Left ventricle myocardium inferior (tissue), 1 donor: Measurements from ENCODE around the gene PRKG2. TPM values are rescaled to one million over a fixed set of nuclear protein-coding genes. Genes with fewer than 3 reads are reported as not detected.

Experiments
- DNase-seq: peaks from one replicate; pipeline ENCODE4 v3.0.0-alpha.2; 2020
- H3K27ac ChIP-seq: fragments of 200-600 bp; replicated peaks from 2 replicates; pipeline ENCODE4 v1.8.0; 2021
- H3K27me3 ChIP-seq: fragments of 200-600 bp; 2 replicates; pipeline ENCODE4 v1.8.0; 2021; ENCODE audit warnings: low read depth
- H3K36me3 ChIP-seq: fragments of 200-600 bp; 2 replicates; pipeline ENCODE4 v1.8.0; 2021
- H3K4me1 ChIP-seq: fragments of 200-600 bp; 2 replicates; pipeline ENCODE4 v1.8.0; 2021
- H3K4me3 ChIP-seq: fragments of 200-600 bp; 2 replicates; pipeline ENCODE4 v1.8.0; 2021; ENCODE audit warnings: mild to moderate bottlenecking, moderate library complexity
- H3K9me3 ChIP-seq: fragments of 200-600 bp; replicated peaks from 2 replicates; pipeline ENCODE4 v1.8.0; 2021
- CTCF ChIP-seq: fragments of 200-600 bp; IDR thresholded peaks from 2 replicates; pipeline ENCODE4 v1.8.0; 2021; ENCODE audit warnings: antibody characterized with exemption, mild to moderate bottlenecking, borderline replicate concordance
- intact Hi-C: fragments of 100-400 bp; cut with micrococcal nuclease; formaldehyde crosslinking; loops from one replicate; pipeline ENCODE4 v1.11.0; 2022
- total RNA-seq: library from RNA; stranded (reverse); fragmentation: NEBNext Ultra II Directional; extraction: Animal tissue kit (Norgen Biotek cat#: 25700); gene quantifications from one replicate; pipeline ENCODE4 v1.2.1, GENCODE V29; 2021
- donor health status: DM: no; HTN: yes; CAD: no; lungs with severe emphysema.

PRKG2 gene
- total RNA-seq, 1 donor from 2014 or later, result 0.74 TPM

GRCh38 chr4:81049907-81050306 lies 165.1 kb downstream of the PRKG2 start:
- H3K27ac ChIP-seq, result no peak overlapping the region
- peaks cover 14% of the 10 kb centered on the region for H3K4me1 ChIP-seq

GRCh38 chr4:81049330-81049729 lies 165.7 kb downstream of the PRKG2 start:
- Histone ChIP-seq H3K36me3 (no peaks in the 10 kb centered on the region), H3K27ac (no peak overlapping the region), H3K4me1 (peaks cover 14% of the 10 kb centered on the region), H3K4me3 (no peak overlapping the region), H3K27me3 (peaks cover 21% of the 10 kb centered on the region), H3K9me3 (no peaks in the 10 kb centered on the region)
- intact Hi-C loops, result no loop called here
- no peak for TF ChIP-seq CTCF
- no peak for DNase-seq

More at GRCh38 chr4:81049907-81050306, 165.1 kb downstream of the PRKG2 start:
- intact Hi-C loops, result loop anchor here (10.0 kb wide), 1 partner anchor 685 kb away; no protein-coding TSS in a partner anchor
- TF ChIP-seq CTCF, result no peak
- Histone ChIP-seq H3K36me3 (no peaks in the 10 kb centered on the region), H3K27me3 (peaks cover 15% of the 10 kb centered on the region), H3K4me3 (no peak overlapping the region), H3K9me3 (no peaks in the 10 kb centered on the region)
- DNase-seq, result no peak

DNA sequence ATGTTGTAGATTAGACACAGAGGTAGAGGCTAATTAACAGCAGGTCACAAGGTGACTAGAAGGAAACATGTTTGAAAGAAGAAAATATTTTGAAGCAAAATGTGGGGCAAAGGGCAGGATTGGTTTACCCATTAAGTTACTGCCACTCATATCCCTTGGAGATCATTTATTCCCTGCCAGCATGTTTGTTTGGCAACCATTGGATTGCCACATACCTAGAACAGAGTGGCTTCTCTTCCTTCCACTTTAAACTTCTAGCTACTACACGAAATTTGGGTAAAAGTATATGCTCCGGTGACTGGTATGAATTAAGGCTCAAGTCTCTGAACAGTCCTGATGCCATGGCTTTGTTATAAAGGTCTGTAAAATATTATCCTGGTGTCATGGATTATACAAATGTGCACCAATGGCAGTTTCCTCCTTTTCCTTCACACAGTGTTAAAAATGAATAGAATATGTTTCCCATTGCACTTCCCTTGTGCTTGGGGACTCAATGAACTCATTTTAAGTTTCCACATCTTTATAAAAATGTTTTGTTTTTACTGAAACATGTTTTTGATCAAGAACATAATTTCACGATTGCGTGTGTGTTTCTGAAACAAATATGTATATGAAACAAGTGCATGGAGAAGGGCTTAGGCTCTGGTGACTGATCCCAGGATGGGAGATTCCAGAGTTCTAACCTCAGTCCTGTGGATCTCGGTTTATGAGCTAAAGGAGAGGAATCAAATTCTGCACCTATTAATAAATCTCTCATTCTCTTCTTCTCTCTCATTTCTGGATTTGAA lies 172.2 kb downstream of the PRKG2 start:
- H3K4me1 ChIP-seq, result no peaks in the 10 kb centered on the region
- no peak for DNase-seq
- peaks cover 40% of the 10 kb centered on the region for H3K27me3 ChIP-seq
- no peak overlapping the region for H3K27ac ChIP-seq
- TF ChIP-seq CTCF, result no peak
- H3K9me3 ChIP-seq, result no peaks in the 10 kb centered on the region
- no peak overlapping the region for H3K4me3 ChIP-seq
- intact Hi-C loops, result no loop called here
- H3K36me3 ChIP-seq, result no peaks in the 10 kb centered on the region

- H3K36me3 ChIP-seq, result no peaks in the 10 kb centered on the region
- H3K9me3 ChIP-seq, result no peaks in the 10 kb centered on the region
- intact Hi-C loops, result no loop called here
- H3K4me1 ChIP-seq, result no peaks in the 10 kb centered on the region
- H3K27me3 ChIP-seq, result peaks cover 36% of the 10 kb centered on the region
- H3K4me3 ChIP-seq, result no peak overlapping the region
- TF ChIP-seq CTCF, result peak; percentile 62
- no peak for DNase-seq
- H3K27ac ChIP-seq, result no peak overlapping the region
Observed at GRCh38 chr4:81040012-81040659, 174.9 kb downstream of the PRKG2 start.

DNA sequence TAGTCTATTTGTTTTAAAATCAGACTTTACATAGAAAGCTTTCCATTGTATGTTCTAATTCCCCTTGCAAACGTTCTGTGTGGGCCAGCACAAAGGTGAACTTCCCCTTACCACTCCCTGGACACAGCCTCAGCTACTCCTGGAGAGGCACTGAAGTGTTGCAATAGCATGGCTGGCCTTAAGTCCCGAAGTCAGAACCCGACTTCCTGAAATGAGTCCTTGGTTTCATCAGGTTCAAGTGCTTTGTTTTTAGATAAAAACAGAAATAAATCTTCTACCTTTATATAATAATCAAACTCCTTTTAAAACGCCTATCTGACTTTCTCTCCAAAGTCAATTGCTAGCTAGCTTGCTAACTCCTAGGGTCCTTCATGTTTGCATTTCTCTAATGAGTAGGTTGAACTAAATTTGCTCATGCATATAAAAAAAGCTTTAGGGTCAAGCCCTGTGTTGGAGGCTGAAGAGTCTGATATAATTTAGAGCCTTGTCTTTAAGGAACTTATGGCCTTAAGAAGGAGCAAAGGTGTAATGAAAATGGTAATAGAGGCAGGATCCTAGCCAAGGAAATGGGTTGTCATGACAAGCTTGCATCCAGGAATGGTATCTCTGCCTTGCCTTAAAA lies 175.6 kb downstream of the PRKG2 start:
- no peaks in the 10 kb centered on the region for H3K36me3 ChIP-seq
- no peak overlapping the region for H3K27ac ChIP-seq
- H3K9me3 ChIP-seq, result no peaks in the 10 kb centered on the region
- intact Hi-C loops, result no loop called here
- peaks cover 36% of the 10 kb centered on the region for H3K27me3 ChIP-seq
- no peak overlapping the region for H3K4me3 ChIP-seq
- TF ChIP-seq CTCF, result no peak
- no peaks in the 10 kb centered on the region for H3K4me1 ChIP-seq
- DNase-seq, result no peak
